RWPE1 (cell line): ENCODE measurements around the gene GOLGA2.

Experiments
- CTCF ChIA-PET: fragments of 350-600 bp; sonication (Branson Sonifier 250); formaldehyde crosslinking; extraction: SDS; loops from one replicate; lab custom pipeline; 2021; lab: Yijun Ruan, JAX
- POLR2A ChIA-PET: fragments of 400-600 bp; formaldehyde crosslinking; extraction: SDS; loops from one replicate; lab custom pipeline; 2020; ENCODE audit warnings: antibody characterized with exemption; ENCODE audit not compliant: low non-redundant PET; lab: Yijun Ruan, JAX
- DNase-seq: peaks from one replicate; pipeline ENCODE4 v3.0.0; 2012; ENCODE audit warnings: low spot score
- H3K27ac ChIP-seq: fragments of 450-650 bp; 2 replicates; pipeline ENCODE4 v1.5.1; 2017
- CTCF ChIP-seq: fragments of 450-650 bp; conservative IDR thresholded peaks from 2 replicates; pipeline ENCODE4 v1.5.1; 2017; ENCODE audit warnings: low read depth, mild to moderate bottlenecking

Gene GOLGA2

GRCh38 chr9:128206916-128207910 lies 68.6 kb downstream of the GOLGA2 start:
- no peak for DNase-seq
- ChIA-PET POLR2A (interaction anchor here (0.7 kb wide), 1 partner anchor 16 kb away, joined by 3 read pairs; the partner anchor contains the start of gene CIZ1), CTCF (interaction anchor here (0.6 to 1.1 kb wide), 4 partner anchors 14 to 83 kb away, joined by 3 to 6 read pairs (median 4); no protein-coding TSS in a partner anchor)
- no peak for TF ChIP-seq CTCF
- H3K27ac ChIP-seq, result peak overlapping the region; percentile 74

- peak overlapping the region; percentile 74 for H3K27ac ChIP-seq
- ChIA-PET POLR2A (interaction anchor here (0.7 kb wide), 1 partner anchor 15 kb away, joined by 3 read pairs; the partner anchor contains the start of gene CIZ1), CTCF (interaction anchor here (0.6 to 1.0 kb wide), 3 partner anchors 47 to 82 kb away, joined by 3 to 4 read pairs (median 4); no protein-coding TSS in a partner anchor)
- no peak for DNase-seq
- no peak for TF ChIP-seq CTCF
Observed at GRCh38 chr9:128206484-128206883, 69.3 kb downstream of the GOLGA2 start.
